PC-3 (cell line): Measurements from ENCODE around the gene TMEM37. TPM values are rescaled to one million over a fixed set of nuclear protein-coding genes. Genes with fewer than 3 reads are reported as not detected.

Source experiments
- ATAC-seq: fragments of 200-7000 bp; cut with Tn5 transposase; 2 replicates; pipeline ENCODE4 v1.9.1; 2020; ENCODE audit warnings: mild to moderate bottlenecking, moderate library complexity
- BruUV-seq: library from RNA; stranded (reverse); fragments of 400-500 nt; replicated peaks from 2 replicates; lab custom pipeline; 2021; lab: Mats Ljungman, UMichigan
- CTCF ChIA-PET: fragments of 300-600 bp; sonication (Branson Sonifier 250); formaldehyde crosslinking; loops from one replicate; lab custom pipeline; 2022; ENCODE audit warnings: antibody characterized with exemption; lab: Charles Lee
- POLR2A ChIA-PET: fragments of 300-600 bp; sonication (Branson Sonifier 250); formaldehyde crosslinking; loops from one replicate; lab custom pipeline; 2022; ENCODE audit warnings: antibody characterized with exemption; ENCODE audit not compliant: unreplicated experiment; lab: Charles Lee
- DNase-seq: peaks from one replicate; pipeline ENCODE4 v3.0.0-alpha.2; 2015
- H2AFZ ChIP-seq: fragments of 300-600 bp; sonication (generic); 2 replicates; pipeline ENCODE4 v1.6.0; 2016; ENCODE audit warnings: antibody characterized with exemption, low read length
- H3F3A ChIP-seq: fragments of 300-600 bp; sonication (generic); one replicate; pipeline ENCODE4 v1.6.0; 2017; ENCODE audit warnings: antibody characterized with exemption, low read length, control low read depth, mild to moderate bottlenecking; ENCODE audit not compliant: unreplicated experiment
- H3K27ac ChIP-seq: fragments of 300-600 bp; sonication (generic); 2 replicates; pipeline ENCODE4 v1.5.1; 2016; ENCODE audit warnings: mild to moderate bottlenecking, low read length
- H3K27me3 ChIP-seq: fragments of 300-600 bp; sonication (generic); 2 replicates; pipeline ENCODE4 v1.6.1; 2016; ENCODE audit warnings: low read length, mixed read lengths
- H3K36me3 ChIP-seq: fragments of 300-600 bp; sonication (generic); 2 replicates; pipeline ENCODE4 v1.6.1; 2016; ENCODE audit warnings: low read depth, mixed run types, low read length, mixed read lengths
- H3K4me1 ChIP-seq: fragments of 300-600 bp; sonication (generic); 2 replicates; pipeline ENCODE4 v1.5.1; 2016; ENCODE audit warnings: low read length; ENCODE audit not compliant: insufficient read depth
- H3K4me2 ChIP-seq: fragments of 300-600 bp; sonication (generic); 2 replicates; pipeline ENCODE4 v1.6.0; 2016; ENCODE audit warnings: low read length
- H3K4me3 ChIP-seq: fragments of 300-600 bp; sonication (generic); 2 replicates; pipeline ENCODE4 v1.5.1; 2016; ENCODE audit warnings: mild to moderate bottlenecking, low read length, mixed read lengths
- H3K79me2 ChIP-seq: fragments of 300-600 bp; sonication (generic); 2 replicates; pipeline ENCODE4 v1.6.1; 2017; ENCODE audit warnings: low read length, mixed read lengths
- H3K9ac ChIP-seq: fragments of 300-600 bp; sonication (generic); 2 replicates; pipeline ENCODE4 v1.6.0; 2016; ENCODE audit warnings: mild to moderate bottlenecking, low read length
- H3K9me2 ChIP-seq: fragments of 300-600 bp; sonication (generic); replicated peaks from 2 replicates; pipeline ENCODE4 v1.6.1; 2016; ENCODE audit warnings: mixed run types, low read length, mixed read lengths
- H3K9me3 ChIP-seq: fragments of 300-600 bp; sonication (generic); 2 replicates; pipeline ENCODE4 v1.6.1; 2016; ENCODE audit warnings: low read length, mixed read lengths
- H4K20me1 ChIP-seq: fragments of 300-600 bp; sonication (generic); 2 replicates; pipeline ENCODE4 v1.6.1; 2016; ENCODE audit warnings: low read length, mixed read lengths
- CTCF ChIP-seq: fragments of 300-600 bp; sonication (generic); conservative IDR thresholded peaks from 2 replicates; pipeline ENCODE4 v1.5.1; 2017; ENCODE audit warnings: antibody characterized with exemption, low read depth, mild to moderate bottlenecking, low read length
- EZH2 ChIP-seq: fragments of 300-600 bp; sonication (generic); IDR thresholded peaks from one replicate; pipeline ENCODE4 v1.6.1; 2017; ENCODE audit warnings: antibody characterized with exemption, mild to moderate bottlenecking, low read length; ENCODE audit not compliant: unreplicated experiment
- EZH2phosphoT487 ChIP-seq: fragments of 300-600 bp; sonication (generic); IDR thresholded peaks from 2 replicates; pipeline ENCODE4 v1.6.1; 2018; ENCODE audit warnings: mild to moderate bottlenecking, antibody characterized with exemption, low read length, borderline replicate concordance
- intact Hi-C: fragments of 100-400 bp; cut with micrococcal nuclease; formaldehyde crosslinking; loops from 2 replicates; pipeline ENCODE4 v1.9.0; 2023
- total RNA-seq: library from RNA; depleted of rRNA; stranded (reverse); fragments of >200 nt; gene quantifications from 2 replicates; pipeline ENCODE4 v1.2.3, GENCODE V29; 2014

The TMEM37 gene
- total RNA-seq, 1 experiment from 2014 or later: 0.26 TPM

GRCh38 chr2:119384971-119385370 lies 46.7 kb upstream of the TMEM37 start:
- no TSS peak for BruUV-seq
- Histone ChIP-seq H3K4me3 (no peak overlapping the region), H3K36me3 (no peaks in the 10 kb centered on the region), H3K9me3 (no peaks in the 10 kb centered on the region), H2AFZ (no peak overlapping the region), H4K20me1 (no peaks in the 10 kb centered on the region), H3K9me2 (no peaks in the 10 kb centered on the region), H3K27me3 (no peaks in the 10 kb centered on the region), H3F3A (no peaks in the 10 kb centered on the region), H3K9ac (no peak overlapping the region), H3K4me1 (peaks cover 13% of the 10 kb centered on the region), H3K4me2 (no peak overlapping the region), H3K27ac (no peak overlapping the region), H3K79me2 (no peaks in the 10 kb centered on the region)
- ChIA-PET CTCF (no interaction called here), POLR2A (no interaction called here)
- intact Hi-C loops: no loop called here
- no peak for TF ChIP-seq EZH2
- no peak for TF ChIP-seq CTCF
- TF ChIP-seq EZH2phosphoT487: no peak
- ATAC-seq: no peak
- no peak for DNase-seq

GRCh38 chr2:119385466-119385865 lies 46.2 kb upstream of the TMEM37 start:
- H3K27me3 ChIP-seq: no peaks in the 10 kb centered on the region
- H3F3A ChIP-seq: no peaks in the 10 kb centered on the region
- no peak for ATAC-seq
- H4K20me1 ChIP-seq: no peaks in the 10 kb centered on the region
- no peaks in the 10 kb centered on the region for H3K9me2 ChIP-seq
- no peak for DNase-seq
- TF ChIP-seq EZH2 (no peak), EZH2phosphoT487 (no peak), CTCF (no peak)
- H3K4me2 ChIP-seq: no peak overlapping the region
- no peaks in the 10 kb centered on the region for H3K9me3 ChIP-seq
- BruUV-seq: no TSS peak
- no peak overlapping the region for H3K4me3 ChIP-seq
- H3K4me1 ChIP-seq: peaks cover 17% of the 10 kb centered on the region
- no peaks in the 10 kb centered on the region for H3K79me2 ChIP-seq
- ChIA-PET CTCF (no interaction called here), POLR2A (no interaction called here)
- no peak overlapping the region for H2AFZ ChIP-seq
- no peaks in the 10 kb centered on the region for H3K36me3 ChIP-seq
- H3K27ac ChIP-seq: no peak overlapping the region
- H3K9ac ChIP-seq: no peak overlapping the region
- intact Hi-C loops: no loop called here

GRCh38 chr2:119387381-119388129 lies 44.1 kb upstream of the TMEM37 start:
- H4K20me1 ChIP-seq: no peaks in the 10 kb centered on the region
- ChIA-PET POLR2A (no interaction called here), CTCF (no interaction called here)
- no peaks in the 10 kb centered on the region for H3K79me2 ChIP-seq
- no peak overlapping the region for H3K4me3 ChIP-seq
- no peak overlapping the region for H2AFZ ChIP-seq
- no peaks in the 10 kb centered on the region for H3K36me3 ChIP-seq
- no peak overlapping the region for H3K27ac ChIP-seq
- peaks cover 17% of the 10 kb centered on the region for H3K4me1 ChIP-seq
- H3K27me3 ChIP-seq: no peaks in the 10 kb centered on the region
- H3K9me2 ChIP-seq: no peaks in the 10 kb centered on the region
- H3K9ac ChIP-seq: no peak overlapping the region
- TF ChIP-seq CTCF (no peak), EZH2 (no peak), EZH2phosphoT487 (no peak)
- ATAC-seq (no peak), DNase-seq (no peak)
- no peaks in the 10 kb centered on the region for H3K9me3 ChIP-seq
- intact Hi-C loops: no loop called here
- no peak overlapping the region for H3K4me2 ChIP-seq
- H3F3A ChIP-seq: no peaks in the 10 kb centered on the region
- no TSS peak for BruUV-seq
